Measurements from ENCODE around the gene P2RY12.

P2RY12 gene

DNA sequence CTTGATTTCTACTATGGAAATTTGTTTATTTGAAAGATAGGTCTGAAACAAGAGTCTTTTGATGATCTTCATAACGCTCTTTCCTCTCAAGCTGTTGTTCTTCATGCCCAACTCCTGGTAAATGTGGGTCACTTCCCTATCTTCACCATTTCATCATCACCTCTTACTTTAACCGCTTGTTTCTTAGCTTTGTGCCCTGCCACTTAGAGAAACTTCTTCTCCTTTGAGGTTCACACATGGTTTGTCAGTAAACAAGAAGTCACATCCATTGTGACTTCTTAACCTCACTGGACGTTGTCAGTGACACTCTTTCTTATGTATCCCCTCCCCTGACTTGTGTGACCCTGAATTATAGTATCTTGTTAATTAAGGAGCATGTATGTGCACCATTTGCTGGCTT lies 38.3 kb downstream of the P2RY12 start:
- DNase-seq (ENCODE audit: low spot score): no peak

DNA sequence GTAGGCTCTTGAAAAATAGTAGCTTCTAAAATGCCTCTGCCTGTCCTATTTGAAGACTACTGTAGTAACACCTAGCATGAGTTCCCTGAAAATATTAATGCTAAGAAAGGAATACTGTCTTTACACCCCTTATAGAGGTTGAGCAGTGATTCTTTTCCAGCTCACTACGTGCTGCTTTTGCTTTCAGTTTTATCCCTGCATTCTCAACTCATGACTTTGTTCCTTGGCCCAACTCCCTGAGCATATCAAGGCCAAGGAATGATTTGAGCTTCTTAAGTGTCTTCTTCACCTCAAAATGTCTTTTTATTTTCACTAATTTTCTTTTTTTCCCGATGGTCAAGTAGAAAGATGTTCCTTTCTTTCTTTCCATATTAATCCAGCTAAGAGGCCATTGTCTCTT lies 38.7 kb downstream of the P2RY12 start:
- DNase-seq (ENCODE audit: low spot score): no peak

DNA sequence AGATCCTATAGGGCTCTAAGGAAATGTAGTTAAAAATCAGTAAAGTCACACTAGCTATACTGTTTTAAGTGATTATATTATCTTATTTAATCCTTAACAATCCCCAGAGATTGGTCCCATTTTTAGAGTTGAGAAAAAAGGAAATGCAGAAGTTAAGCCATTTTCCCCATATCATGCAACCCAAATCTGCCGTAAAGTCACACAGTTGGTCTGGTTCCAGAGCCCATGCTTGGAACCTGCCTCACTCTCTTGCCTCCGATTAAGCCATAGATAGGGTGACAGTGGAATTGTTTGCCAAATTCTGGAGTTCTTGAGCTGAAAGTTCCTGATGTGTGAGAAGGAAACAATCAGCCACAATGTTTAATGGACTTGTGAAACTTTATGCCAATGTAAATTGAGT lies 52.9 kb downstream of the P2RY12 start:
- no peak for DNase-seq (ENCODE audit: low spot score)

DNA sequence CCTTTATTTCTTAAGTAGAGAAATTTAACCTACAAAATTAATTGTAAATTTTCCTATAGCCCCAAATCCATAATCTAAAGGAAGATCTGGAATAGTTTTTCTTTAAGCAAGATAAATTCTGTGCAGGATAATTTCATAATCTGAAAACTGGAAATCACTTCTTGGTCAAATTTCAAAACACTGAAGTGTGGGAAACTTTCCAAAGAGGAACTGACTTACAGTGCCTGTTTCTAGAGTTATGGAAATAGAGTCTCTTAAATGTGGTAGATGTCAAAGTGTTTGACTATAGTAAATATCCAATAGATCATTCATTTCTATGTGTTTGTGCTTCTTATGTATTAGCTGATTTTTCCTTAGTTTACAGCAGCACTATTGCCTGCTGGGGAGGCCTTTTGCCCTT lies 53.7 kb downstream of the P2RY12 start:
- no peak for DNase-seq (ENCODE audit: low spot score)

DNA sequence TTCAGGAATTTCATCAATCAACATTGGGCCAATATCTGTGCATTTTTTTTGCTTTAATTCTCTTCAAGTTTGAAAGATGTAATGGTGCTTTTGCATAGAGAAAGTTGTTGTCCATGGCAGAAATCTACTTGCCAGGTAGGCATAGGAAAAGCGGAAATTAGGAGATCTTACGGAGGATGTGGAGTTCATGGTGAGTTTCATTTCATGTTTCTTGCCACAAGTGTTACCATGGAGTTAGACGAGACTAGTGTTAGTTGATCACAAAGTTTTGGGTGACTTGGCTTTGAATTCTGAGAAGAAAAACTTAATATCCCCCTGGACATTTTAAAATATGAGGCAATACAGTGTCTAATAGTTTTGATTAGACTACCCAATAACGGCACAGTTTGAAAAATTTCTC lies 54.2 kb downstream of the P2RY12 start:
- no peak for DNase-seq (ENCODE audit: low spot score)

DNA sequence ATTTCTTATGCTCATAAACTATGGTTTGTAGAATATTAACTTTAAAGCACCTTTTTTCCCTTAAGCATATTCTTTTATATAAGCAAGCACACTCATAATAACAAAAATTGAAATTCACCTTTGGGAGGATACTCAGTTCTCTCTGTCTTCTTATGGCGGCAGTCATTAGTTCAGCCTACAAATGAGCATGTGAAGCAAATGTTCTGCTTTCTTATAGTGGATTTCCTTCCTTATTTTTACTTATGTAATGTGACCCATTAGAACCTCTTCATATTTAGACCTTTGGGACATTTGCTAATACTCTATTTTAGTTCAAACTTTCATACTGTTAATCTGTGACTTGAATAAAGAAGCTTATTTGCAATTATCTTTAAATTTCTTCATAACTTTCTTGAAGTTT lies 55.2 kb downstream of the P2RY12 start, which contains the start of gene P2RY13:
Gene P2RY13, minus strand, starts transcription at position 187 of the 400 bp plus-strand sequence. Its CDS starts 21 bp downstream, at position 166.
- no peak for DNase-seq (ENCODE audit: low spot score)

DNA sequence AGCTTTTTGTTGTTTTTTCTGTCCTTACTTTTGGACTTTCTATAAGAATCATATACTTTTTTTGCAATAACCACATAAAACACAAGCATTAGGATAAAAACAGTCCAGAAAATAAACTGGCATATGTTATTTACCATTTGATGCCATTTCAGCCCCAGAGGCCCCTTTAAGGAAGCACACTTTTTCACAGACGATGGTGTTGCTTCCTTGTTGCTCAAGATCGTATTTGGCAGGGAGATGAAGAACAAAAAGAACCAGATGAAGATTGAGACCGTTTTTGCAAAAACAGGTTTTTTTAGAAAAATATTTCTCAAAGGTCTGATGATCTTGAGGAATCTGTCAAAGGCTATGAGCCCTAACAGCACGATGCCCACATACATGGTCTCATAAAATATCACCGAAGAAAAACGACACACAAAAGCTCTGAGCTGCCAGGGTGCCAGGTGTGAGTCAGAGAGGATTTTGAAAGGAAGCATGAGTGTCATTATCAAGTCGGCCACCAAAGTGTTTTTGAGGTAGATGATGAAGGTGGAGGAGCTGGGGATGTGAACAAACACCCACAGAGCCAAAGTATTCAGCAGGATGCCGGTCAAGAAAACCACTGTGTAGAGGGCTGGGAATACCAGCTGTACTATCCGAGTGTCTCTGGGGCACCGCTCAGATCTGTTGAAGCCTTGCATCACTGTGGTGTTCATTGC lies 56.1 kb downstream of the P2RY12 start:
- peak; percentile 27 for DNase-seq (ENCODE audit: low spot score)

DNA sequence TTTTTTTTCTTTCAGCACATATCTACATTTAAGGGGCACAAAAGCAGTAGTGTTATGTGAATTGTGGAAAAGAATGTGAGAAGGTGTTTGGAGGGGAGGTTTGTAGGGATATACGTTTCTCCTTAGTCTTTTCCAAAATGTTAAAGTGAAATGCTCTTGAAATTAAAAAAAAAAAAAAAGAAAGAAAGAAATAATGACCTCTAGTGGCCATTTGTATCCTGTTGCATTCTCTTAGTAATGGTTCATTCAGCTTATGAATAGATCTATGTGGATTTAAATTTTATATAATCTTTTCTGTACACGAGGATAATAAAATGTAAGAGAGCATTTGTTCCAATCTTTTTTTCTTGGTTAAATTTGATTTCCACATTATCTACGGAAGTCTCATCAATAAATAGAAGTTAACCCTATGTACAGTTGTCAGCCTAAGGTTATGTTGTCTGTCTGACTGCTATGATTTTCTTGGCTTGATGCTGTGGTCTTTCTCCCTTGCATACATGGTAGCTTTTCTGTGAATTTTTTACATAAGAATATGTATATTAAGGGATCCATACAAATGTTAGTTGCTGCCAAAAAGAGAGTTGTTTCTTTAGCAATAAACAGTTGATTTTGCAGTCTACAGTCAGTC lies 56.9 kb downstream of the P2RY12 start:
- DNase-seq (ENCODE audit: low spot score): no peak

DNA sequence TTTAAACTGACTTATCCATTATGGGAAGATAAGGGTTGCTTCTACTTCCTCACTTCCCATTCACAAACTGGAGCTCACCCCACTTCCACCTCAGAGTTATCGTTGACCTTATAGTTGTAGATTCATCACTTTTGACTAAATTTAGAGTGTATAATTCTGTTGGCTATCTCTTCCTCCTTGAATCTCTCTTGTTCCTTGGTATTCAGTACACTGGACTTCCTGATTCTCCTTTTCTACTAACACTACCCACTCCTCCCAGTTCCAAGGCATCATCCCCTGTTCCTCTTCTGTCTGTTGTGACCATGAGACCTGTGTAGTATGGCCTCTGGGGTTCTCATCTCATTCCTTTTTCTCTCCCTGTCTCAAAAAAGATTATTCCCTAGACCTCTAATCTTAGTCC lies 62.0 kb downstream of the P2RY12 start:
- no peak for DNase-seq (ENCODE audit: low spot score)

DNA sequence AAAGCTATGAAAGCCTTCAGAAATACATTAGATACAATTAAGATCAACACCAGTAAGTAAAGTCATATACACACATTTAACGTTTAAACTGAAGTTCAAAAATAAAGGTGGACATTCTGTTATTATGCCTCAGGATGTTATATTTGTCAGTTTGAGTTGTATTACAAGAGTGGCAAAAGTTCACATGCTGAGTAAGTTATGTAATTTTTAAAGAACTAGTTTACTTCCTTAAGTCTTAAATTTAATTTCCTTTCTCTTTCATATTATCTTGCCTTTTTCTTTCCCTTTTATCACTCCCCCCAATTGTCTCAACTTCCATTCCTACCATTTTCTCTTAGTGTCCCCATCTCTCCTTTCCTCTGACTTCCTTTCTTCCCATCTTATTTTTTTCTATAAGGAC lies 63.0 kb downstream of the P2RY12 start:
- DNase-seq (ENCODE audit: low spot score): no peak

DNA sequence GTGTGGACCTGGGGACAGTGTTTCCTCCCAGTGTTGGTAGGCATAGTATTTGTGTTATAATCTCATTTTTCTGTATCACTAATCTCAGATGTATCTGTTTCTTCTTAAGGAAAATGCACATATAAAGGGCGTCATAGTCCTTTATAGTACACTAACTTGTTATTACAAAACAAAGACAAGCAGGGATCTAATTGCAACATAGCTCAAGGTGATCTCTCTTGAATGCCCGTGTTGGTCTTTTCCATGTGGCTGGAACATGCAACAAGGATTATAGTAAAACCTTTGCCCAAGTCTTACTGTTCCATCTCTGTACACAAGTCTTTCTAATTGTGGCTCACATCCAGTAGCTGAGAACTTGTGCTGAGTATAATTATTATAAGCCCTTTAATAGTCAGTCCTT lies 64.4 kb downstream of the P2RY12 start:
- no peak for DNase-seq (ENCODE audit: low spot score)

DNA sequence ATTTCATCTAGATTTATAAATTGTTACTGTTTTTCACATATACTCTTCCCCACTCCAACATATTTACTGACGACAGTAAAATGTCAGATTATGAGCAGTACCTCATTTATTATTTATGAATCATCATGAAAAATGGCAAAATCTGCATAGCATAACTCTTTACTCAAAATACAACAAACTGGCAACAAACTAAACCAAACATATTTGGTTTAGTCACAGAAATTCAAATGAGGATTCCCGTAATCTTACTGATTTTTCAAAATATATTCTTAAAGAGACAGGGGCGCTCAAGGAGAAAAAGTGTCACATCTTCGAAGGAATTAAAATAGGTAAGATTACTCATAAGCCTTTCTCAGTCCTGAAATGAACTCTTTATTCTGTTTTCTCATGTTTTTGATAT lies 64.9 kb downstream of the P2RY12 start:
- DNase-seq (ENCODE audit: low spot score): no peak

DNA sequence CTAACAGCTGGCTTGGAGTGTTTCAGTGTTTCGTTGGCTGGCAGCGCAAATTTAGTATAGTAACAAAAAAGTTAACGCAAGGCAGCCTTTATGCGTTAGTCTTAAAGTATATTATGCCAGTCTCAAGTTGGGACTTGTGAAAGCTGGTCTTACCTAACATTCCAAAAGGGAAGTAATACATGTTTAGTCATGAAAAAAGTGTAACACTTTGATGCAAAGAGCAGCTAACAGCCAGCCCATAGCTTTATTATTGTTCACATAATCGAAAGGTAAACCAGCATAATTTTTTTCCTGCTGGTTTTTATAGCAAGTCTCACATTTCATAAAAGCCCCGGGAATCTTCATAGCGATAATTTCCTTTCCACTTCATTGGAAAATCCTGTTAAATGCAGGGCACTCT lies 65.6 kb downstream of the P2RY12 start:
- DNase-seq (ENCODE audit: low spot score): no peak

DNA sequence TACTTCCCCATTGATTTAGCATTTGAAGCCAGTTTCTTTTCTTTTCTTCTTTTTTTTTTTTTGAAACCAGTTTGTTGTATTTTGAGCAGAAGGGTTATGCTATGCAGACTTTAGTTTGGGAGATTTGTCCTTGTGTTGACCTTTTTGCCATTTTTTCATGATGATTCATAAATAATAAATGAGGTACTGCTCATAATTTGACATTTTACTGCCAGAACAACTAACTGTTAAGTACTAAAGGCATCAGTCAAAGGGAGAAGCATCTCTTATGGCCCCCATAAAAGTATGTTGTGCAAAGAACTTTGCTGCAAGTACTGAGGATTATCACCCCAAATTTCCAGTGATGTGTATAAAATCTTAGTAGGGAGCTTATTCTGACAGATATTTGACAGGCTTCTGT lies 66.2 kb downstream of the P2RY12 start:
- DNase-seq (ENCODE audit: low spot score): no peak

DNA sequence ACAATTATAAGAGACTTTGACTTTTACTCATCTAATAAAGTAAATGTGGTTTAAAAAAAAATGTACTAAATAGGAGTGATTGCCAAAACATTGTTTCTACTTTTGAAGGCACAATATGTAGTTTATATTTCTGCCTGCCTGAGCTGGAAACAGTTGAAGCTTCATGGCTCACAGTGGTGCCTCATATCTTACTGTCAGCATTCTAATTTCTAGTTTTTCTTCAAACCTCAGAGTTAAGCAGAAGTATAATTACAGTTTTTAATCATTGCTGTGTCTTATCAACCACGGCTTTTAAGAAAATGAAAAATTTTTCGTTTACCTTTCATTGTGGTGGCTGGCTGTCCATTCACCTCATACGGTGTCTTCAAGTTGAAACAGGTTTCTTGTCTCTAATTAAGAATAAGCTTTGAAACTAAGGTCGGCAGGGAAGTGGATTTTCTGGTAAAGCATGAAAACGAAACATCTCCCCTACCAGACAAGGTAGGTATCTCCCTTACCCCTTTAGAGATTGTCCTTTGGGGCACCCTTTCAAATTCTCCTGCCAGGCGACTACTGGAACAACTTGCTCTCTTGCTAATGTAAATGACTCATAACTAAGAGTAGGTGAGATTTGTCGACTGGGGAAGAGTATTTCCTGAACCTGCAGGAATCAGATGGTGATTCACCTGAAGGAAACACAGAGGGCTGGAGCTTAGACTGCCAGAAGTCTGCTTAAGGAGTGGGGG lies 68.1 kb downstream of the P2RY12 start, which contains the start of gene GPR87:
Gene GPR87, minus strand, starts transcription at position 554 of the 725 bp plus-strand sequence. CDS start 16,720 bp downstream, outside the sequence.
- no peak for DNase-seq (ENCODE audit: low spot score)

DNA sequence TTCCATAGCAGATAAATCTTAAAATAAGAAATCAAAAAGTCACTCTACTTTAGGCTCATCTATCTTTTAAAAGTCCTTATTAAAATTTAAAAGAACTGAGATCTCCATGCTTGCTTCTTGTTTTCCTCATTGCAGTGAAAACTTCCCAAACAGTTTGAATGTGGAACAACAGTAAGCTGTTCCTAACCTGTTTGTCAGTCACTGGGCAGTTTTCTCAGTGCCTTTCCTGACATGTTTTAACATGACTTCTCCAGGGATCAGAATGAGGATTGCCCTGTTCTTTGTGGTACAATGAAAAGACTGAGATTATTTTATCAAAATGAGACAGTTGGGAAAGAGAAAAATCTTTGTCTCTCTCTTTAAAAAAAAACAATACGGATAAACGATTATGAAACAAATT lies 68.7 kb downstream of the P2RY12 start:
- DNase-seq (ENCODE audit: low spot score): no peak

DNA sequence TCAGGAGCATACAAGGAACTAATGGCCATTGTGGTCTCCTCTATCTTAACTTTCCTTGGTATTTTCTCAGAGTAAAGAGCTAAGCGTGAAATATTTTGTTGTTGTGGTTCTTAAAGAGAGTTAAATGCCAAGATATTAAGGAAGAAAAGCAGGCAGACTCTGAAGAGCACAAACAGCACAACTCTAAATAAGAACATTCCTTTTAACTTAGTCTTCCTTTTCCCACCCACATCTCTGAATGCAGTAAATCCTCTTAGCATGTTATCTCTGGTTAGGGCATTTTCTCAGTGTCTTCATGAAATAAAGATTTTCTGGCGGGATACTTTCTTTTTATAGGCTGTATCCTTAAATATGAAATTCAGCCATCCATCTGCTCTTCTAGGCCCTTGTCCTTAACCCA lies 69.4 kb downstream of the P2RY12 start:
- DNase-seq (ENCODE audit: low spot score): no peak

DNA sequence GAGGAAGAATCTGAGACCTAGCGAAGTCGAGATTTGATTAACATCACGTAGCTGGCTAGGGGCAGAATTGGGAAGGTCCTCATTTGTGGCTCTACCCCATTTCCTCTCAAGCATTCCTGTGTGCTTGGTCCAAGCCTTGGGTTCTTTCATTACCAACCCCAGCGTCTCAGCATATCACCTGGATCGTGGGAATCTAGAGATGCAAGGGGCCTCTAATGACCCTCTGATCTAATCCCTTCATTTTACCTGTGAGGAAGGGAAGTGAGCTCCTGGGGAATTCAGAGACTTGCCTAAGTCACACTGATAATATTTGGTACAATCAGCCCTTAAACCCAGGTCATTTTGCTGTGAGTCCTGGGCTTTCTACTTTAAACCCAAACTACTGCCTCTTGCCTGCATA lies 70.0 kb downstream of the P2RY12 start:
- DNase-seq (ENCODE audit: low spot score): no peak

DNA sequence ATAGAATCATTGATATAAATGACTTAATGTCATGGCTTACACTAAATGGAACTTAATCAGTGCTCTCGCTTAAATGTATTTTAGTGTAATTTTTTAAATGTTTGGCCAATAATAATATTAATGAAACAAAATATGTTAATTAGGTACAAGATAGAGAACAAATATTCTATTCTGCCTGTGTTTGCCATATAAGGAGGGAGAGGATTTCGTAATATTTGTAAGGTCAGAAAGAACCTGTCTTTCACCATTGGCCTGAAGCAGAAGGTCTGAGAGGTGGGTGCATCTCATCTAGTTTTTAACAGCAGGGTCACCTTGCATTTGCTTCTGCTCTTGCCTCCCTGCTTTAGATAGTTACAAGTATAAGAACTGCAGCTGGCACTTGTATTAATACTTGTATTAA lies 70.4 kb downstream of the P2RY12 start:
- DNase-seq (ENCODE audit: low spot score): no peak

DNA sequence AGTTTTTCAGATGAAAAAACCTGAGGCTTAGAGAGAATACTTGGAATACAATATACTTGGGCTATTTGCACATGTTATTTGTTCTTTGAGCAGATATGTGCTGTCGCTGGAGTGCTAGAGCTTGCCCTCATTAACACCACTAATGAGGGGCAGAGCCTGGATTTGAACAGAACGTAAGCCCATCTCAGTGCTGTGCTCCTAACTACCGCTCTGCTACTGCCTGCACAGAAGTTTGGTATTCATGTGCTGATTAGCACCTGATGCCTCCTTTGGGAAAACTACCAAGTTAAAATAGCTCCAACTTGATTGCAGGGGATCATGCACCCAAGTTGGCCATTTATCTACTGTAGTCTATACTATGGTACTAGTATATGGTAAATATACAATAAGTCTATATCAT lies 71.6 kb downstream of the P2RY12 start:
- no peak for DNase-seq (ENCODE audit: low spot score)

DNA sequence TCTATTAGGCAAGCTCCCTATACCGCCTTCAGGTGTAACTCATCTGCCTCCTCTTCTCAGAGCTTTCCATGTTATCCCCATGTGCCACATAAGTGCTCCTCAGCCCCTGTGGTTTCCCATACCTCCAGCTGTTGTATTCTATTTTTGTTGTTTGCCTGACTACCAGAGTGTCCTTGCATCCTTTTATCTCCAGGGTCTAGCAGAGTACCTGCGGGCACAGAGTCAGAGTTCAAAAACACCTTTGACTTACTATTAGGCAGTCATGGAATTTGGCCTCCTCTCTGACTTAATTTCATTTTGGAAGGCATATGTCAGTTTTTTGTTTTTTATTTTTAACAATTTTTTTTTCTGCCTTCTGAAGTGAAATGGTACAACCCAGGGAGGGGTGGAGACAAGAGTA lies 75.0 kb downstream of the P2RY12 start:
- no peak for DNase-seq (ENCODE audit: low spot score)

DNA sequence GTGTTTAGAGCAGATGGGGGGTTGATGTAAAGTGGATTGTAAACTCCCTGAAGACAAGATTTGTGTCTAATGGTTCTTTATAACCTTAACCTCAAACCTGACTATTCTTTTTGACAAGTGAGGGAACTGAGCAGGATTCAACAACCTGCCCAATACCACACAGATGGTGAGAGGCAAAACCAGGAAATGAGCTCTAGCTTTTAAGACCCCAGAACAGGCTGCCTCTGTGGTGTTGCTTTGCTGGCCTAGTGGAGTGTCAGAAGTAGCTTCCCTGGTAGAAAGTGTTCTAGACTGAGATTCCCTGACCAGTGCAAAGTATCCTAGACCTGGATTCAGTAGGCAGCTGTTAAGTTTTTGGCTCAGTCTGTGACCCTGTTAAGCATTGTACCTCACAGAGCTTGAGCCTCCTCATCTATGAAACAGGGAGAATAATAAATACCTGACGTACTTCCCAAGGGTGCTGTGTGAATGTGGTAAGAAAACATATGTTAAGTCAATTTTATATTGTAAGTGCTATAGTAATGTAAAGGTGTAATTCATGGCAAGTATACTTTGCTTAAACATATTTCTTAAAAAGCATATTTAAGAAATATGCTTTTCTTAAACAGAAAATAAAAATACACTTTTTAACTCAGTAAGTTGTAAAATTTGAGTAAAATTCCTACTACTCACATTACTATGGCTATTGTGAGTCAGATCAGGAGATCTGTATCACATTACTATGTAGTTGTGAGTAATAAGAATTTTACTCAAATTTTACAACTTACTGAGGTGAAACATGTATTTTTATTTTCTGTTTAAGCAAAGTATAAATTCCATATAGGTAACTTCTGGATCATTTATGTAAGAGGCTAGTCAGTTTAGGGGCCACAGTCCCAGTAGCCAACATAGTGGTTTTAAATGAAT lies 76.7 kb downstream of the P2RY12 start:
- DNase-seq (ENCODE audit: low spot score): no peak

Data from CD4-positive, alpha-beta T cell treated with Interleukin-15 for 4 hours (primary cell).